GM19193 (cell line): ENCODE data around the gene TFAP2C.

Experiments
- POLR2A ChIP-seq: IDR thresholded peaks from 4 replicates; pipeline ENCODE4 v1.6.1; 2011; ENCODE audit not compliant: insufficient read depth, insufficient read length; ENCODE audit errors: extremely low read depth

TFAP2C gene

DNA sequence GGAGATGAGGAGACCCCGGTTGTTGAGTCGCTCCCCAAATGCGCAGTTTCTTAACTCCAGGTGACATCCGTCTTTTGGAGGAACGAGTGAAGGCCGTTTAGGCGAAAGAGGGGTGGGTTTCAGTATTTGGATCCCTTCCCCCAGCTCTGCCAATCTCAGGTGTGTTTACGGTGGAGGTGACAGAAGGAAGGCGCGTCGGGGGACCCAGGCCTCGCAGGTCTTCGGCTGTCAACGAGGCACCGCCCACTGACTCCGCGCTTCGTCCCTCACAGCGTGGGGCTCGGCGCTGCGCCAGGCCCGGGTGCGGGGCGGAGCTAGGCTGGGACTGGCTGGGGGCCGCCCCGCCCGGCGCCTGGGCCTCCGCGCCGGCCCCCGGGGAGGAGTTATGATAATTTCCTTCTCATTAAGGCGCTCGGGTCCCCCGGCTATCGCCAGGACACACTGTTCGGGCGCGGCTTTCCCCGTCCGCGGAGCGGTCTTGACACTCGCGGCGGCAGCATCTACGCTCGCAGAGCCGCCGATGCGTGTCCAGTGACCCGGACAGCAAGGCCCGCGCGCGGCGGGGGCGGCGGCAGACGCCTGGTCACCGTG lies at the start of gene TFAP2C:
Gene TFAP2C, plus strand, starts transcription at position 434 of the 591 bp plus-strand sequence. CDS start 239 bp downstream, outside the sequence.
- TF ChIP-seq POLR2A = no peak

DNA sequence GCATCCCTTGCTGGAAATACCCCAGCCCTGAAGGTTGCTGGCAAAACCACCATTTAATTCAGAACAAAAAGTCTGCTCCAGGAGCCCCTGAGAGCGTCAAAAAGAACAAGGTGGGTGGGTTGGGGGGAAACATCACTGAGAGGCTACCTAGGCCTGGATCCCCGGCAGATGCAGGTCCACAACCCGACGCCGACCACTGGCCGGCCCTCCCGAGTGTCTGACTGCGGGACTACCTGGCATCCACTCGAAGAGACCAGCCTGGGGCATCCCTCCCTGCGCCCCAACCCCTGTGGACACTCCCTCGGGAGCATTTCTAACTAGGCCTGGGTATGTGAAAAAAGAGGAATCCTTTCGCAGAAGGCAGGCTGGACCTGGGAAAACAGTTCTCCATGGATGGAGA lies 48.9 kb upstream of the TFAP2C start:
- TF ChIP-seq POLR2A = no peak

- no peak for TF ChIP-seq POLR2A
These were observed 47.4 kb upstream of the TFAP2C start for GRCh38 chr20:56581701-56582100.

DNA sequence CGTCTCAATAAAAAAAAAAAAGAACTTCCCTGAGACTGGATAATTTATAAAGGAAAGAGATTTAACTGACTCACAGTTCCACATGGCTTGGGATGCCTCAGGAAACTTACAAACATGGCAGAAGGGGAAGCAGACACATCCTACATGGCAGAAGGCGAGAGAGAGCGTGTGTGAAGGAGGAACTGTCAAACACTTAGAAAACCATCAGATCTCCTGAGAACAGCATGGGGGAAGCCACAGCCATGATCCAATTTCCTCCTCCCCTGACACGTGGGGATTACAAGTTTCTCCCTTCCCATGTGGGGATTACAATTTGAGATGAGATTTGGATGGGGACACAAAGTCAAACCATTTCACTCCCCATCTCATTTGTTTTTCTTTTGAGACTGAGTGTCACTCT lies 46.6 kb upstream of the TFAP2C start:
- TF ChIP-seq POLR2A = no peak

DNA sequence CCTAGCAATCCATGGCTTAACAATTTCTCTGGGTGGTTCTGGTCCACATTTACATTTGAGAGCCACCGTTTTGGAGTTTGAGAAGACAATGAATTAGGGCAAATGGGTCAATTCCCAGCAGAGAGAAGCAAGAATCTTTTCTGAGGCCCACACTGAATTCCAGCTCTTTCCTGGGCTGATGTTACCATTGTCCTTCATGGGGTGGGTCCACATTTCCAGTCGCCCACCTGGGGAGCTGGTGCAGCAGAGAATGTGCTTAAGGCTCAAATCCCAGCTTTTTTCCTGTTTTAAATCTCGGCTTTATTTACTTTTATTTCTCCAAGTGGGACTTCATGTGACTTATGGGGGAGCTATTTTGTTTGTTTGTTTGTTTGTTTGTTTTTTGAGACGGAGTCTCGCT lies 44.2 kb upstream of the TFAP2C start:
- TF ChIP-seq POLR2A = no peak

GRCh38 chr20:56587307-56588041 lies 41.6 kb upstream of the TFAP2C start:
- no peak for TF ChIP-seq POLR2A

GRCh38 chr20:56588996-56589395 lies 40.1 kb upstream of the TFAP2C start:
- no peak for TF ChIP-seq POLR2A

DNA sequence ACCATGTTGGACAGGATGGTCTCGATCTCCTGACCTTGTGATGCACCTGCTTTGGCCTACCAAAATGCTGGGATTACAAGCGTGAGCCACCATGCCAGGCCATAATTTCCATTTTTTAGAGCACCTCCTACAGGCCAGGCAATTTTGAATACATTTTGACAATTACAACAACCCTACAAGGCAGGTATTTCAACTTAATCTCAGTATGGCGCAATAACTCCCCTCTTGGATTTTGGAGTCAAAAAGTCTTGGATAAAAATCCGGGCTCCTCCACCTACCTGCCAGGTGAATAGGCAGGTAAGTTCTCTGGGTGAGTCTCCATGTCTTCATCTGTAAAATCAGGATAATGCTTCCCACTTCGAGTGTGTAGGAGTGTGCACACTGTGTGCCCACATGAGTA lies 39.5 kb upstream of the TFAP2C start:
- no peak for TF ChIP-seq POLR2A

DNA sequence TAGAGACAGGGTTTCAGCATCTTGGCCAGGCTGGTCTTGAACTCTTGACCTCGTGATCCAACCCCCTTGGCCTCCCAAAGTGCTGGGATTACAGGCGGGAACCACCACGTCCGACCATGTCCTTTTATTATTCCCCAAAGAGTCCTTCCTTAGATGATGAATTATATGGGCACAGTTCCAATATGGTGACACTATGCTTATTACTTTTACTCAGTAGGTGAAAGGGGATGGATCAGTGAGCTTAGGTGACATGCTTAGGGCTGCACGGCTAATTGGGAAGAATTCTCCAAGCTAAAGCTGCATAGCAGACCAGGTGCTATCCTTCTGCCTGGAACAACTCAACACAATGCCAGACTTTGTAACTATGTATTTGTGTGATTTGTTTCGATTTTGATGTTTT lies 38.2 kb upstream of the TFAP2C start:
- no peak for TF ChIP-seq POLR2A

- TF ChIP-seq POLR2A = no peak
These were observed 36.9 kb upstream of the TFAP2C start for GRCh38 chr20:56592211-56592610.

GRCh38 chr20:56592817-56593216 lies 36.3 kb upstream of the TFAP2C start:
- TF ChIP-seq POLR2A = no peak

- no peak for TF ChIP-seq POLR2A
These were observed 33.2 kb upstream of the TFAP2C start for GRCh38 chr20:56595746-56596475.

DNA sequence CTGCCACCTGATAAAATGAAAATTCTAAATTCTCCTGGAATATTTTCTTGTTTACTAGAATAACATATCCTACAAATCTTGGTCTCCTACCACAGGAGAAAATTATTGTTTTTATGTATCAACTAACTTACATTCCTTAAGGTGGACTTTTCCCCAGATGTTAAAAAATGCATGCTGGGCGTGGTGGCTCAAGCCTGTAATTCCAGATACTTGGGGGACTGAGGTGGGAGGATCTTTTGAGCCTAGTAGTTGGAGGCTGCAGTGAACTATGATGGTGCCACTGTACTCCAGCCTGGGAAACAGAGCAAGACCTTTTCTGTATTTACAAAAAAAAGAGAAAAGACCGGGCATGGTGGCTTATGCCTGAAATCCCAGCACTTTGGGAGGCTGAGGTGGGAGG lies 27.9 kb upstream of the TFAP2C start:
- no peak for TF ChIP-seq POLR2A

DNA sequence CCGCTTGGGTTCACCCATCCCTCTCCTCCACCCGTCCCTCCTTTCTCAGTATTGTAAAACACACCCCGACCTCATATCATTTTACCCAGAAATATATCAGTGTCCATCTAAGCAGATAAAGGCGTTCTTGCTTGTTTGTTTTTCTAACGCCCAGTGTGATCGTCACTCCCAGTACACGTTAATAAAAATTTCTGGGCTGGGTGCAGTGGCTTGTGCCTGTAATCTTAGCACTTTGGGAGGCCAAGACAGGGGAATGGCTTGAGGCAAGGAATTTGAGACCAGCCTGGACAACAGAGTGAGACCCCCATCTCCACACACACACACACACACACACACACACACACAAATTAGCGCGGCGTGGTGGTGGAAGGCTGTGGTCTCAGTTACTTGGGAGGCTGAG lies 24.4 kb upstream of the TFAP2C start:
- TF ChIP-seq POLR2A = no peak

- no peak for TF ChIP-seq POLR2A
These were observed 23.7 kb upstream of the TFAP2C start for GRCh38 chr20:56605261-56605996.

DNA sequence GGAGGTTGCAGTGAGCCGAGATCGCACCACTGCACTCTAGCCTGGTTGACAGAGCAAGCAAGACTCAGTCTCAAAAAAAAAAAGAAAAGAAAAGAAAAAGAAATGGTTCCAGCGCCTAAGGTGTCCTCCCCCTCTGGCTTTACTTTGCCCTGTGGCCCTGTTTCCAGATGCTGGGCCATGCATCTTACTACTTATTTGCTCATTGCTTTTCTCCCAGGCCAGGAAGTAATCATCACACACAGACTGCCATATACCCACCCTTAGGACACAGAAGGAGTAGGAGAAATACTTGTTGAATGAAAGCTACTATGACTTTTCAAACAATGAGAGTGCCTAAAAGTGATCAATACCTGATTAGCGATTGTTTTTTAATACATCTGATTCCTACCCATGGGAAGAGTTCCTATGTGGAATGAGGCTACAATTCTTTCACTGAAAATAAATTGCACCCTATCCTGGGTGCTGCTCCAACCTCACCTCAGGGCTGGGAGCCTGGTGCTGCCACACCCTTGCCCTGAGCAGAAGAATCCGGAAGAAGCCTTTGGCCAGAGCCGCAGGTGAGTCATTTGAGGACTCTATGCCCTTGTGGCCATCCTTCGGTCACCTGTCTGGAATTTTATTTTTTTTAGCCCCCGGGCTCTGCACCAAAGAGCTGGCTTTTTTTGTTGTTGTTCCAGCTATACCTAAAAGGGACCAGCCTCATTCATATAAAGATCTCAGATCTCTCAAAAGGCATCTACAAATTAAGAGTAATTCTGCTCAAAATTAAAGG lies 22.7 kb upstream of the TFAP2C start:
- TF ChIP-seq POLR2A = no peak
